Lower leg skin (tissue), 3 donors: Measurements from ENCODE around the gene SLC1A7.

Experiments used
- POLR2A ChIP-seq, 2 donors: fragments of 450-650 bp; IDR thresholded peaks; one replicate each; pipeline ENCODE4 v1.6.1; 2016 to 2017; ENCODE audit warnings: antibody characterized with exemption in 2 of 2, mild to moderate bottlenecking in 1 of 2, moderate library complexity in 1 of 2
- TF ChIP-seq, protein P1 (sequence below), 3 donors: fragments of 450-650 bp; IDR thresholded peaks; one replicate each; pipeline ENCODE4 v1.5.1; 2016; ENCODE audit warnings: antibody characterized with exemption in 3 of 3, mild to moderate bottlenecking in 3 of 3, moderate library complexity in 2 of 3

DNA sequence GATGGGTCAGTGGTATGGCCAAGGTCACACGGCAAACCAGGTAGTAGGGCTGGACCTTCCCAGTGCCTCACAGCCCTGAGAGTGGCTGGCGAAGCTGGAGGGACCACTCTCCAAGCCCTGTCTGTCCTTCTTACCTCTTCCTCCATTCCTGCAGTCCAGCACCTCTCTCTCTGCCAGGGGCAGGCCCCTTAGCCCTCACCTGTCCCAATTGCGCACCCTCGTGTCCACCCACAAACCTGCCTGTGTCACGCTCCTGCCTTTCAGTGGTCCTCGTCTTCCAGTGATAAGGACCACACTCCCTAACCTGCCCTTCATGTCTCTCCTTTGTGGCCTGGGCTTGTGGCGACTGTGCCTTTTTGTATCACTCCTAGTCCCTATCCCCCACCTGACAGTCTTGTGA, 77.0 kb downstream of the SLC1A7 start:
- TF ChIP-seq POLR2A (IDR thresholded peaks at IDR 0.05) = no peak
- TF ChIP-seq, protein P1, sequence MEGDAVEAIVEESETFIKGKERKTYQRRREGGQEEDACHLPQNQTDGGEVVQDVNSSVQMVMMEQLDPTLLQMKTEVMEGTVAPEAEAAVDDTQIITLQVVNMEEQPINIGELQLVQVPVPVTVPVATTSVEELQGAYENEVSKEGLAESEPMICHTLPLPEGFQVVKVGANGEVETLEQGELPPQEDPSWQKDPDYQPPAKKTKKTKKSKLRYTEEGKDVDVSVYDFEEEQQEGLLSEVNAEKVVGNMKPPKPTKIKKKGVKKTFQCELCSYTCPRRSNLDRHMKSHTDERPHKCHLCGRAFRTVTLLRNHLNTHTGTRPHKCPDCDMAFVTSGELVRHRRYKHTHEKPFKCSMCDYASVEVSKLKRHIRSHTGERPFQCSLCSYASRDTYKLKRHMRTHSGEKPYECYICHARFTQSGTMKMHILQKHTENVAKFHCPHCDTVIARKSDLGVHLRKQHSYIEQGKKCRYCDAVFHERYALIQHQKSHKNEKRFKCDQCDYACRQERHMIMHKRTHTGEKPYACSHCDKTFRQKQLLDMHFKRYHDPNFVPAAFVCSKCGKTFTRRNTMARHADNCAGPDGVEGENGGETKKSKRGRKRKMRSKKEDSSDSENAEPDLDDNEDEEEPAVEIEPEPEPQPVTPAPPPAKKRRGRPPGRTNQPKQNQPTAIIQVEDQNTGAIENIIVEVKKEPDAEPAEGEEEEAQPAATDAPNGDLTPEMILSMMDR (IDR thresholded peaks at IDR 0.05) = no peak
